ENCODE data around the gene CRYL1. TPM values are rescaled to one million over a fixed set of nuclear protein-coding genes. Genes with fewer than 3 reads are reported as not detected.

Gene CRYL1
- total and polyA plus RNA-seq, 2 of the 13 experiments (the other 11 are each of a cell fraction or from before 2014, with no cell fraction given): 57.2 to 115 TPM

GRCh38 chr13:20525601-20526544 lies at the start of gene CRYL1 (continued):
- no peak for TF ChIP-seq ZNF318 (CRISPR knock-in tag; IDR thresholded peaks at IDR 0.05)

- no peaks in the 10 kb centered on the region for H4K20me1 ChIP-seq (ENCODE audit: insufficient read depth, low read length)
- in situ Hi-C loops (cut with HindIII; ENCODE audit: extremely low pct_ligation_motif_present, low pct_unique_long_range_greater_than_20kb): no loop called here
- H3K4me1 ChIP-seq (ENCODE audit: insufficient read depth, low read length): 0 out of 2 replicates have a peak, but pooled peaks cover 3% of the 10 kb centered on the region
- no peak for FAIRE-seq
- H2AFZ ChIP-seq (ENCODE audit: low read length): no peak overlapping the region
- POLR2A ChIA-PET: no interaction called here
- H3K4me3 ChIP-seq (replicated peaks in 1 of 3; ENCODE audit: insufficient read depth in 1 of 3, low read depth in 2 of 3, low read length in 3 of 3): no peak overlapping the region
- no peak for DNase-seq (ENCODE audit: low spot score)
- ATAC-seq: no peak
- peaks cover 4% of the 10 kb centered on the region for H3K79me2 ChIP-seq (ENCODE audit: insufficient read depth, low read length)
- CTCF ChIA-PET (ENCODE audit: low intra/inter-chr PET ratio, low total read pairs): no interaction called here
- WGBS (ENCODE audit: low lambda C conversion rate): 95% methylated on average over 2 of the region's 2 CpGs
- no peaks in the 10 kb centered on the region for H3K9me3 ChIP-seq (ENCODE audit: low read length)
- H3K9ac ChIP-seq (ENCODE audit: insufficient read depth, low read depth, low read length): no peak overlapping the region
- H3K4me2 ChIP-seq (ENCODE audit: low read depth, low read length): no peak overlapping the region
- H3K36me3 ChIP-seq (replicated peaks in 1 of 2; ENCODE audit: control insufficient read depth in 1 of 2, insufficient read depth in 2 of 2, low read length in 2 of 2): 0 out of 5 replicates have a peak, but pooled peaks cover 0 to 3% of the 10 kb centered on the region in 2 experiments
- no TSS peak for BruUV-seq (replicated peaks)
- intact Hi-C loops (cut with micrococcal nuclease; ENCODE audit: unreplicated experiment): no loop called here
- H3K27me3 ChIP-seq (ENCODE audit: control insufficient read depth in 1 of 2, insufficient read depth in 2 of 2, low read length in 2 of 2): no peaks in the 10 kb centered on the region
- no peak overlapping the region for H3K27ac ChIP-seq (ENCODE audit: extremely low read length, insufficient read depth, low read length)
- no peak for TF ChIP-seq ZNF770 (CRISPR knock-in tag; IDR thresholded peaks at IDR 0.05)
- TF ChIP-seq ZNF329 (CRISPR knock-in tag; IDR thresholded peaks at IDR 0.05; ENCODE audit: low read depth): no peak
- TF ChIP-seq NFATC3 (CRISPR knock-in tag; IDR thresholded peaks at IDR 0.05): no peak
- no peak for TF ChIP-seq MAZ (IDR thresholded peaks at IDR 0.05; ENCODE audit: borderline replicate concordance, low read depth, low read length)
- TF ChIP-seq MAZ (CRISPR knock-in tag; IDR thresholded peaks at IDR 0.05; ENCODE audit: low read depth): no peak
- TF ChIP-seq ZBTB3 (CRISPR knock-in tag; IDR thresholded peaks at IDR 0.05; ENCODE audit: borderline replicate concordance, low read depth): no peak
Measured at GRCh38 chr13:20573636-20574035, 48.0 kb upstream of the CRYL1 start.

Data from HepG2 (cell line).